Measurements from ENCODE around the gene HSPE1.
"Not testable (repeated sequence)": the region's sequence is repeated elsewhere in the genome, so short reads cannot be mapped to it uniquely, and the experiment has no call there.

Gene HSPE1

GRCh38 chr2:197499594-197500502 is at the start of gene HSPE1, which contains the start of gene HSPD1:
Gene HSPE1, plus strand, starts transcription at chr2:197500379. Its CDS starts 58 bp downstream, at chr2:197500437.
Gene HSPD1, minus strand, starts transcription at chr2:197499840. Its CDS starts 992 bp downstream, at chr2:197498848.
- DNase-seq (ENCODE audit: low read depth, low spot score), result peak; percentile 99

GRCh38 chr2:197450465-197450864 is 49.7 kb upstream of the HSPE1 start:
- DNase-seq (ENCODE audit: low read depth, low spot score), result no peak

- not testable (repeated sequence) for DNase-seq (ENCODE audit: low read depth, low spot score)
These were observed 49.2 kb upstream of the HSPE1 start for GRCh38 chr2:197450935-197451358.

DNA sequence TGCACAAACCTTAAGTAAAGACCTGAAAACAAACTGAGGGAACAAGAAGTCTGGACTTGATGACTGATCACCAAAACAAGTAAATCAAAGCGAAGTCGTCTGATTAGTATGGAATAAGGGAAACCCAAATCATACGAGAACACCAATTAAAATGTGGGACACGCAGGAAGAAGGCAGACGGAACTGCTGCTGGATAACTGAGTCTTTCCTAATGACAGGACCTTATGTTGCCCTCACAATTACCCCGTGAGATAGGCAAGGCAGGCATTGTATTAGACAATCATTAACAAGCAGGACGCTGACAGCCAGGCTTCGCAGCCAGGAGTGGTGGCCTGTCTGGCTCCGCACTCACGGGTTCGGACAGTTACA is 47.4 kb upstream of the HSPE1 start:
- no peak for DNase-seq (ENCODE audit: low read depth, low spot score)

GRCh38 chr2:197453123-197453913 is 46.9 kb upstream of the HSPE1 start, which contains the start of gene COQ10B:
Gene COQ10B, plus strand, starts transcription at chr2:197453552. Its CDS starts 9 bp downstream, at chr2:197453561.
- DNase-seq (ENCODE audit: low read depth, low spot score), result peak; percentile 98

DNA sequence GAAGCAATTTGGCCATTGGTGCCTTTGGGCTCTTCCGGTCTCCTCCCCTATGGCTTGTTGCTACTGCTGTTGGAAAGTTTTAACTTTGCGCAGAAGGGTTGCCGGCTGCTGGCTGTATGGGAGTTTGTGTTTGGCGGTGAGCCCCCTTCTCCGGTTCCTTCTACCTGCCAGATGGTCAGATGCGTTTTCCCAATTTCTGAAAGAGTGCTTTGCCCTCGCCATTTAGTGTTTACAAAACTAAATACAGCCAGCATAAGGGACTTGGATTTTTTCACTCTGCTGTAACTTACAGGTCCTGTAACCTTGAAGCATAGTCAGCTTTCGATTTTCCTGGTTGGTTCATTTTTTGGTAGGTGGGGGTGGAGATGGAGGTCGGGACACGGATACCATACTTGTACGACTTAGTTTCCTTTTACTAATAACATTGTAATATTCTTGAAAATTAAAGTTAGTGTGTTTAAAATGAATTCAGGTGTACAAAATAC is 46.2 kb upstream of the HSPE1 start:
- DNase-seq (ENCODE audit: low read depth, low spot score), result no peak

- no peak for DNase-seq (ENCODE audit: low read depth, low spot score)
These were observed 45.3 kb upstream of the HSPE1 start for GRCh38 chr2:197454923-197455322.

- DNase-seq (ENCODE audit: low read depth, low spot score), result no peak
These were observed 44.8 kb upstream of the HSPE1 start for GRCh38 chr2:197455428-197455827.

- no peak for DNase-seq (ENCODE audit: low read depth, low spot score)
These were observed 39.5 kb upstream of the HSPE1 start for GRCh38 chr2:197460649-197461048.

- DNase-seq (ENCODE audit: low read depth, low spot score), result no peak
These were observed 39.1 kb upstream of the HSPE1 start for GRCh38 chr2:197461057-197461456.

- DNase-seq (ENCODE audit: low read depth, low spot score), result no peak
These were observed 36.0 kb upstream of the HSPE1 start for GRCh38 chr2:197464175-197464574.

DNA sequence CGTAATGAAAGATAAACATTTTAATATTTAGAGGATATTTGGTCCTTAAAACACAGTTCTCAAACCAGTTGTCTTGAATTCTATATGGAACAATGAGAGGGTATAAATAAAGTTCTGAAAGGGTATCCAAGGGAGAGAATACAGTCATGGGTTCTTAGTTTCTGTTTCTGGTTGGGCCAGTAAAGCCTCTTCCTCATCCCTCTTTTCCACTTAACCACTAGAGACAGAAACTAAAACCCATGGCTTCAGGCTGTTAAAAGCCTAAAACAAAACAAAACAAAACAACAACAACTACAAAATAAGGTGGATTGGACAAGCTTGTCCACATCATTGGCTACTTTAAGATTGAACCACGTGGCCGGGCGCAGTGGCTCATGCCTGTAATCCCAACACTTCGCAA is 28.0 kb upstream of the HSPE1 start:
- DNase-seq (ENCODE audit: low read depth, low spot score), result no peak

GRCh38 chr2:197477797-197478196 is 22.4 kb upstream of the HSPE1 start:
- no peak for DNase-seq (ENCODE audit: low read depth, low spot score)

GRCh38 chr2:197480165-197481036 is 19.8 kb upstream of the HSPE1 start:
- DNase-seq (ENCODE audit: low read depth, low spot score), result no peak

DNA sequence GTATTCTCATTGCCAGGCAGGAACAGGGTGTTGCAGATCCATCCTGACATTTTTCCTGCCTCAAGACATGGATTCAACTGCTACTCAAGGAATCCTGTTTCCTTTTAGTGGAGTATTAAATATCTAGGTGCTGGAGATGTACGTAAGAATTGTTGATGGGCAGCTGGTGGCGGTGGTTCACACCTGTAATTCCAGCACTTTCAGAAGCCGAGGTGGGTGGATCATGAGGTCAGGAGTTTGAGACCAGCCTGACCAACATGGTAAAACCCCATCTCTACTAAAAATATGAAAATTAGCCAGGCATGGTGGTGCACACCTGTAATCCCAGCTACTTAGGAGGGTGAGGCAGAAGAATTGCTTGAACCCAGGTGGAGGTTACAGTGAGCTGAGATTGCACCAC is 15.9 kb upstream of the HSPE1 start:
- not testable (repeated sequence) for DNase-seq (ENCODE audit: low read depth, low spot score)

- no peak for DNase-seq (ENCODE audit: low read depth, low spot score)
These were observed 14.0 kb upstream of the HSPE1 start for GRCh38 chr2:197486175-197486574.

DNA sequence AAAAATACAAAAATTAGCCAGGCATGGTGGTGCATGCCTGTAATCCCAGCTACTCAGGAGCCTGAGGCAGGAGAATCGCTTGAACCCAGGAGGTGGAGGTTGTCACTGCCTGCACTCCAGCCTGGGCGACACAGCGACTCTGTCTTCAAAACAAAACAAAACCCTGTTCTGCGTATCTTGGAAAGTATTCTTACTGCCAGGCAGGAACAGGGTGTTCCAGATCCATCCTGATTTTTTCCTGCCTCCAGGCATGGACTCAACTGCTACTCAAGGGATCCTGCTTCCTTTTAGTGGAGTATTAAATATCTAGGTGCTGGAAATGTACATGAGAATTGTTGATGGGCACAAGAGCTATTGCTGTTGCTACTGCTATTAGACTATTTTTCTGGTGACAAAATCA is 12.8 kb upstream of the HSPE1 start:
- no peak for DNase-seq (ENCODE audit: low read depth, low spot score)

GRCh38 chr2:197495433-197496134 is 4.6 kb upstream of the HSPE1 start:
- DNase-seq (ENCODE audit: low read depth, low spot score), result no peak

- no peak for DNase-seq (ENCODE audit: low read depth, low spot score)
These were observed 3.5 kb upstream of the HSPE1 start for GRCh38 chr2:197496695-197497094.

GRCh38 chr2:197497326-197497725 is 2.9 kb upstream of the HSPE1 start:
- no peak for DNase-seq (ENCODE audit: low read depth, low spot score)

All from smooth muscle cell of the brain vasculature (primary cell).